Measurements from ENCODE around the gene SYNE2. TPM values are rescaled to one million over a fixed set of nuclear protein-coding genes. Genes with fewer than 3 reads are reported as not detected.
"Not testable (repeated sequence)": the region's sequence is repeated elsewhere in the genome, so short reads cannot be mapped to it uniquely, and the experiment has no call there.

The SYNE2 gene
- total RNA-seq, 1 donor from 2014 or later = 88.6 TPM

GRCh38 chr14:64118403-64118742, 265.6 kb downstream of the SYNE2 start:
- not testable (repeated sequence) for DNase-seq (ENCODE audit: low spot score)

GRCh38 chr14:64118892-64119291, 266.1 kb downstream of the SYNE2 start:
- DNase-seq (ENCODE audit: low spot score) = no peak

- DNase-seq (ENCODE audit: low spot score) = no peak
Measured at GRCh38 chr14:64119500-64119899, 266.7 kb downstream of the SYNE2 start.

- DNase-seq (ENCODE audit: low spot score) = no peak
Measured at GRCh38 chr14:64119980-64120379, 267.2 kb downstream of the SYNE2 start.

GRCh38 chr14:64123241-64123822, 270.5 kb downstream of the SYNE2 start:
- DNase-seq (ENCODE audit: low spot score) = no peak

GRCh38 chr14:64125270-64125669, 272.5 kb downstream of the SYNE2 start:
- DNase-seq (ENCODE audit: low spot score) = no peak

GRCh38 chr14:64126548-64126947, 273.7 kb downstream of the SYNE2 start:
- DNase-seq (ENCODE audit: low spot score) = no peak

- no peak for DNase-seq (ENCODE audit: low spot score)
Measured at GRCh38 chr14:64137657-64138290, 285.0 kb downstream of the SYNE2 start.

- peak; percentile 36 for DNase-seq (ENCODE audit: low spot score)
Measured at GRCh38 chr14:64147126-64147790, 294.5 kb downstream of the SYNE2 start.

GRCh38 chr14:64149921-64150320, 297.1 kb downstream of the SYNE2 start:
- no peak for DNase-seq (ENCODE audit: low spot score)

- DNase-seq (ENCODE audit: low spot score) = no peak
Measured at GRCh38 chr14:64158608-64159007, 305.8 kb downstream of the SYNE2 start.

- no peak for DNase-seq (ENCODE audit: low spot score)
Measured at GRCh38 chr14:64159588-64159987, 306.8 kb downstream of the SYNE2 start.

GRCh38 chr14:64170181-64170580, 317.4 kb downstream of the SYNE2 start:
- no peak for DNase-seq (ENCODE audit: low spot score)

- DNase-seq (ENCODE audit: low spot score) = no peak
Measured at GRCh38 chr14:64174922-64175782, 322.3 kb downstream of the SYNE2 start.

GRCh38 chr14:64176330-64176729, 323.5 kb downstream of the SYNE2 start:
- no peak for DNase-seq (ENCODE audit: low spot score)

- DNase-seq (ENCODE audit: low spot score) = no peak
Measured at GRCh38 chr14:64178814-64179213, 326.0 kb downstream of the SYNE2 start.

- not testable (repeated sequence) for DNase-seq (ENCODE audit: low spot score)
Measured at GRCh38 chr14:64182908-64183307, 330.1 kb downstream of the SYNE2 start.

- no peak for DNase-seq (ENCODE audit: low spot score)
Measured at GRCh38 chr14:64184103-64184729, 331.4 kb downstream of the SYNE2 start.

GRCh38 chr14:64185184-64185583, 332.4 kb downstream of the SYNE2 start:
- no peak for DNase-seq (ENCODE audit: low spot score)

GRCh38 chr14:64186231-64187129, 333.7 kb downstream of the SYNE2 start:
- no peak for DNase-seq (ENCODE audit: low spot score)

- DNase-seq (ENCODE audit: low spot score) = no peak
Measured at GRCh38 chr14:64187331-64187730, 334.5 kb downstream of the SYNE2 start.
